ENCODE data around the gene SPINK8. TPM values are rescaled to one million over a fixed set of nuclear protein-coding genes. Genes with fewer than 3 reads are reported as not detected.
"Not testable (repeated sequence)": the region's sequence is repeated elsewhere in the genome, so short reads cannot be mapped to it uniquely, and the experiment has no call there.

Gene SPINK8
- total RNA-seq, 1 experiment from 2014 or later: not detected

GRCh38 chr3:48271763-48272498 is 61.5 kb downstream of the SPINK8 start:
- Histone ChIP-seq H3K9me2 (replicated peaks; ENCODE audit: low read length) (no peaks in the 10 kb centered on the region), H3K4me2 (ENCODE audit: low read length) (no peak overlapping the region), H3K9me3 (ENCODE audit: low read length) (no peaks in the 10 kb centered on the region), H3K27ac (ENCODE audit: low read length) (no peak overlapping the region), H3K79me2 (ENCODE audit: low read length) (no peaks in the 10 kb centered on the region), H4K20me1 (ENCODE audit: low read length) (no peaks in the 10 kb centered on the region), H3K4me1 (ENCODE audit: insufficient read depth, low read length) (peaks cover 37% of the 10 kb centered on the region), H3K9ac (ENCODE audit: low read length) (no peak overlapping the region), H3K27me3 (ENCODE audit: low read length) (no peaks in the 10 kb centered on the region), H3F3A (ENCODE audit: low read length, unreplicated experiment) (peaks cover 11% of the 10 kb centered on the region), H2AFZ (ENCODE audit: low read length) (no peak overlapping the region), H3K4me3 (ENCODE audit: low read length) (no peak overlapping the region), H3K36me3 (ENCODE audit: low read depth, low read length) (0 out of 2 replicates have a peak, but pooled peaks cover under 1% of the 10 kb centered on the region)
- TF ChIP-seq EZH2phosphoT487 (IDR thresholded peaks at IDR 0.05; ENCODE audit: borderline replicate concordance, low read length): no peak
- TF ChIP-seq EZH2 (IDR thresholded peaks at IDR 0.05; ENCODE audit: low read length, unreplicated experiment): no peak
- no peak for TF ChIP-seq CTCF (conservative IDR thresholded peaks at IDR 0.05; ENCODE audit: low read depth, low read length)
- intact Hi-C loops (cut with micrococcal nuclease): no loop called here
- ChIA-PET POLR2A (ENCODE audit: unreplicated experiment) (no interaction called here), CTCF (interaction anchor here (0.6 to 3.6 kb wide), 2 partner anchors 129 to 164 kb away, joined by 3 to 69 read pairs; no protein-coding TSS in a partner anchor)
- ATAC-seq (no peak), DNase-seq (no peak)
- BruUV-seq (replicated peaks): no TSS peak

GRCh38 chr3:48271223-48271622 is 62.2 kb downstream of the SPINK8 start:
- DNase-seq; H3K79me2 ChIP-seq (ENCODE audit: low read length); H2AFZ ChIP-seq (ENCODE audit: low read length); BruUV-seq (replicated peaks); H3K36me3 ChIP-seq (ENCODE audit: low read depth, low read length); H3K27ac ChIP-seq (ENCODE audit: low read length); H3K9me3 ChIP-seq (ENCODE audit: low read length); H4K20me1 ChIP-seq (ENCODE audit: low read length); POLR2A ChIA-PET (ENCODE audit: unreplicated experiment); H3K9ac ChIP-seq (ENCODE audit: low read length); intact Hi-C loops (cut with micrococcal nuclease); H3K4me3 ChIP-seq (ENCODE audit: low read length); ATAC-seq; H3K27me3 ChIP-seq (ENCODE audit: low read length); H3K9me2 ChIP-seq (replicated peaks; ENCODE audit: low read length); H3K4me2 ChIP-seq (ENCODE audit: low read length): not testable (repeated sequence)
- Histone ChIP-seq H3K4me1 (ENCODE audit: insufficient read depth, low read length) (peaks cover 39% of the 10 kb centered on the region), H3F3A (ENCODE audit: low read length, unreplicated experiment) (peaks cover 11% of the 10 kb centered on the region)
- CTCF ChIA-PET: interaction anchor here (0.6 to 3.6 kb wide), 2 partner anchors 129 to 165 kb away, joined by 3 to 69 read pairs; no protein-coding TSS in a partner anchor

GRCh38 chr3:48270306-48270705 is 63.2 kb downstream of the SPINK8 start:
- peaks cover 11% of the 10 kb centered on the region for H3F3A ChIP-seq (ENCODE audit: low read length, unreplicated experiment)
- ATAC-seq (no peak), DNase-seq (no peak)
- peaks cover 30% of the 10 kb centered on the region for H3K4me1 ChIP-seq (ENCODE audit: insufficient read depth, low read length)
- CTCF ChIA-PET: interaction anchor here (2.7 kb wide), 1 partner anchor 166 kb away, joined by 40 read pairs; no protein-coding TSS in a partner anchor
- H3K4me3 ChIP-seq (ENCODE audit: low read length): no peak overlapping the region
- H3K79me2 ChIP-seq (ENCODE audit: low read length): no peaks in the 10 kb centered on the region
- peaks cover 8% of the 10 kb centered on the region; the same call in 1 of the 2 replicates for H3K36me3 ChIP-seq (ENCODE audit: low read depth, low read length)
- H3K9me3 ChIP-seq (ENCODE audit: low read length): no peaks in the 10 kb centered on the region
- H3K9ac ChIP-seq (ENCODE audit: low read length): no peak overlapping the region
- POLR2A ChIA-PET (ENCODE audit: unreplicated experiment): no interaction called here
- intact Hi-C loops (cut with micrococcal nuclease): no loop called here
- no peak overlapping the region for H3K4me2 ChIP-seq (ENCODE audit: low read length)
- H3K27me3 ChIP-seq (ENCODE audit: low read length): no peaks in the 10 kb centered on the region
- no peak overlapping the region for H3K27ac ChIP-seq (ENCODE audit: low read length)
- TF ChIP-seq CTCF (conservative IDR thresholded peaks at IDR 0.05; ENCODE audit: low read depth, low read length): no peak
- TF ChIP-seq EZH2phosphoT487 (IDR thresholded peaks at IDR 0.05; ENCODE audit: borderline replicate concordance, low read length): no peak
- no peak for TF ChIP-seq EZH2 (IDR thresholded peaks at IDR 0.05; ENCODE audit: low read length, unreplicated experiment)
- H4K20me1 ChIP-seq (ENCODE audit: low read length): no peaks in the 10 kb centered on the region
- H2AFZ ChIP-seq (ENCODE audit: low read length): no peak overlapping the region
- BruUV-seq (replicated peaks): no TSS peak
- H3K9me2 ChIP-seq (replicated peaks; ENCODE audit: low read length): no peaks in the 10 kb centered on the region
